ENCODE results near the gene AQP5.

DNA sequence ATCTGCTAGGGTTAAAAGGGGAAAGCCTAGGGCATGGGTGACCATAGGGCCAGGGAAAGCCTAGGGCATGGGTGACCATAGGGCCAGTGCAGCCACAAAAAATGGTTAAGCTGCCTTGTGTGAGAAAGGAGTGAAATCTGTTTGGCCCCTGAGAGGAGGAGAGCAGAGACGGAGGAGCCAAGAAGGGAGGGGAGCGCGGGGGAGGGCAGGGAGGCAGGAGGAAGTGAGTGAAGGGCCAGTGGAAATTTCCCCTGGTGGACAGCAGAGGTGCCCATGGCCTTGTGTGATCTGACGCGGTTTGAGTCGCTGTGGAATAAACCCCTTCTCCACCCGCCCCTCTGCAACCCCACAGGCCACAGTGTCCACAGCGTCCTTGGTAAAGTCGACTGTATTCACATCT is 10.5 kb downstream of the AQP5 start:
- TF ChIP-seq, protein P1, sequence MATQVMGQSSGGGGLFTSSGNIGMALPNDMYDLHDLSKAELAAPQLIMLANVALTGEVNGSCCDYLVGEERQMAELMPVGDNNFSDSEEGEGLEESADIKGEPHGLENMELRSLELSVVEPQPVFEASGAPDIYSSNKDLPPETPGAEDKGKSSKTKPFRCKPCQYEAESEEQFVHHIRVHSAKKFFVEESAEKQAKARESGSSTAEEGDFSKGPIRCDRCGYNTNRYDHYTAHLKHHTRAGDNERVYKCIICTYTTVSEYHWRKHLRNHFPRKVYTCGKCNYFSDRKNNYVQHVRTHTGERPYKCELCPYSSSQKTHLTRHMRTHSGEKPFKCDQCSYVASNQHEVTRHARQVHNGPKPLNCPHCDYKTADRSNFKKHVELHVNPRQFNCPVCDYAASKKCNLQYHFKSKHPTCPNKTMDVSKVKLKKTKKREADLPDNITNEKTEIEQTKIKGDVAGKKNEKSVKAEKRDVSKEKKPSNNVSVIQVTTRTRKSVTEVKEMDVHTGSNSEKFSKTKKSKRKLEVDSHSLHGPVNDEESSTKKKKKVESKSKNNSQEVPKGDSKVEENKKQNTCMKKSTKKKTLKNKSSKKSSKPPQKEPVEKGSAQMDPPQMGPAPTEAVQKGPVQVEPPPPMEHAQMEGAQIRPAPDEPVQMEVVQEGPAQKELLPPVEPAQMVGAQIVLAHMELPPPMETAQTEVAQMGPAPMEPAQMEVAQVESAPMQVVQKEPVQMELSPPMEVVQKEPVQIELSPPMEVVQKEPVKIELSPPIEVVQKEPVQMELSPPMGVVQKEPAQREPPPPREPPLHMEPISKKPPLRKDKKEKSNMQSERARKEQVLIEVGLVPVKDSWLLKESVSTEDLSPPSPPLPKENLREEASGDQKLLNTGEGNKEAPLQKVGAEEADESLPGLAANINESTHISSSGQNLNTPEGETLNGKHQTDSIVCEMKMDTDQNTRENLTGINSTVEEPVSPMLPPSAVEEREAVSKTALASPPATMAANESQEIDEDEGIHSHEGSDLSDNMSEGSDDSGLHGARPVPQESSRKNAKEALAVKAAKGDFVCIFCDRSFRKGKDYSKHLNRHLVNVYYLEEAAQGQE (IDR thresholded peaks at IDR 0.05; ENCODE audit: insufficient replicate concordance, low read depth), result no peak
- no peak for TF ChIP-seq POLR2AphosphoS5 (IDR thresholded peaks at IDR 0.05; ENCODE audit: low read depth)

Measured in HL-60 (cell line).